K562 (cell line): ENCODE results near the gene CCNY.

ENCODE experiments used
- ARHGAP35 ChIP-seq: fragments of 450-650 bp; IDR thresholded peaks from 2 replicates; pipeline ENCODE4 v1.6.1; 2018; ENCODE audit not compliant: partially characterized antibody
- CREB3L1 ChIP-seq: fragments of 450-650 bp; IDR thresholded peaks from 2 replicates; pipeline ENCODE4 v1.6.1; 2014; ENCODE audit warnings: low read depth, mild to moderate bottlenecking, moderate library complexity, borderline replicate concordance
- LARP7 ChIP-seq: fragments of 450-650 bp; IDR thresholded peaks from 2 replicates; pipeline ENCODE4 v1.6.1; 2016
- TBP ChIP-seq: optimal IDR thresholded peaks from 2 replicates; pipeline ENCODE3; 2011; ENCODE audit warnings: low read depth, low read length, improper control_type of control experiment
- ZKSCAN8 ChIP-seq: fragments of 200-800 bp; sonication (Bioruptor generic); IDR thresholded peaks from 2 replicates; pipeline ENCODE4 v1.6.1; 2016; ENCODE audit warnings: missing genetic modification characterization, missing compliant biosample characterization
- TF ChIP-seq, protein P1 (sequence below), 3 experiments: IDR thresholded peaks in 2 of 3; conservative IDR thresholded peaks in 1 of 3; 2 replicates each; pipeline ENCODE4 v1.5.1; 2011 to 2012; ENCODE audit warnings: low read length in 3 of 3, mild to moderate bottlenecking in 3 of 3, control low read depth in 2 of 3, improper control_type of control experiment in 1 of 3, inconsistent platforms in 1 of 3, low read depth in 1 of 3, mixed read lengths in 1 of 3, moderate library complexity in 1 of 3; ENCODE audit not compliant: insufficient read depth in 2 of 3
- TF ChIP-seq, protein P2 (sequence below): sonication (generic); formaldehyde crosslinking; IDR thresholded peaks from 2 replicates; pipeline ENCODE4 v1.8.0; 2022; ENCODE audit warnings: mild to moderate bottlenecking, low read depth, missing genetic modification reagents
- TF ChIP-seq, protein P3 (sequence below): IDR thresholded peaks from 3 replicates; pipeline ENCODE4 v1.6.1; 2011; ENCODE audit warnings: borderline replicate concordance, mild to moderate bottlenecking; ENCODE audit not compliant: insufficient read length, insufficient read depth
- TF ChIP-seq, protein P4 (sequence below): sonication (generic); formaldehyde crosslinking; IDR thresholded peaks from 2 replicates; pipeline ENCODE4 v1.8.1; 2023; ENCODE audit warnings: mild to moderate bottlenecking, missing genetic modification reagents
- TF ChIP-seq, protein P5 (sequence below): sonication (generic); formaldehyde crosslinking; IDR thresholded peaks from 2 replicates; pipeline ENCODE4 v1.8.1; 2023; ENCODE audit warnings: mild to moderate bottlenecking, missing genetic modification reagents

GRCh38 chr10:35335133-35336083 lies 901 bp upstream of the CCNY start:
- TF ChIP-seq TBP (no peak), ZKSCAN8 (CRISPR knock-in tag) (no peak), LARP7 (peak; percentile 88; the same call in 1 of the 2 replicates), CREB3L1 (no peak), ARHGAP35 (peak; percentile 33)
- TF ChIP-seq, protein P1, sequence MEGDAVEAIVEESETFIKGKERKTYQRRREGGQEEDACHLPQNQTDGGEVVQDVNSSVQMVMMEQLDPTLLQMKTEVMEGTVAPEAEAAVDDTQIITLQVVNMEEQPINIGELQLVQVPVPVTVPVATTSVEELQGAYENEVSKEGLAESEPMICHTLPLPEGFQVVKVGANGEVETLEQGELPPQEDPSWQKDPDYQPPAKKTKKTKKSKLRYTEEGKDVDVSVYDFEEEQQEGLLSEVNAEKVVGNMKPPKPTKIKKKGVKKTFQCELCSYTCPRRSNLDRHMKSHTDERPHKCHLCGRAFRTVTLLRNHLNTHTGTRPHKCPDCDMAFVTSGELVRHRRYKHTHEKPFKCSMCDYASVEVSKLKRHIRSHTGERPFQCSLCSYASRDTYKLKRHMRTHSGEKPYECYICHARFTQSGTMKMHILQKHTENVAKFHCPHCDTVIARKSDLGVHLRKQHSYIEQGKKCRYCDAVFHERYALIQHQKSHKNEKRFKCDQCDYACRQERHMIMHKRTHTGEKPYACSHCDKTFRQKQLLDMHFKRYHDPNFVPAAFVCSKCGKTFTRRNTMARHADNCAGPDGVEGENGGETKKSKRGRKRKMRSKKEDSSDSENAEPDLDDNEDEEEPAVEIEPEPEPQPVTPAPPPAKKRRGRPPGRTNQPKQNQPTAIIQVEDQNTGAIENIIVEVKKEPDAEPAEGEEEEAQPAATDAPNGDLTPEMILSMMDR (IDR thresholded peaks at IDR 0.05 in 2 of 3, conservative IDR thresholded peaks at IDR 0.05 in 1 of 3; ENCODE audit: insufficient read depth in 2 of 3, low read depth in 1 of 3, low read length in 3 of 3): no peak
- TF ChIP-seq, protein P2, sequence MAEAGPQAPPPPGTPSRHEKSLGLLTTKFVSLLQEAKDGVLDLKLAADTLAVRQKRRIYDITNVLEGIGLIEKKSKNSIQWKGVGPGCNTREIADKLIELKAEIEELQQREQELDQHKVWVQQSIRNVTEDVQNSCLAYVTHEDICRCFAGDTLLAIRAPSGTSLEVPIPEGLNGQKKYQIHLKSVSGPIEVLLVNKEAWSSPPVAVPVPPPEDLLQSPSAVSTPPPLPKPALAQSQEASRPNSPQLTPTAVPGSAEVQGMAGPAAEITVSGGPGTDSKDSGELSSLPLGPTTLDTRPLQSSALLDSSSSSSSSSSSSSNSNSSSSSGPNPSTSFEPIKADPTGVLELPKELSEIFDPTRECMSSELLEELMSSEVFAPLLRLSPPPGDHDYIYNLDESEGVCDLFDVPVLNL: 0 out of 2 replicates have a peak, but pooled peaks have one; percentile 45
- TF ChIP-seq, protein P3, sequence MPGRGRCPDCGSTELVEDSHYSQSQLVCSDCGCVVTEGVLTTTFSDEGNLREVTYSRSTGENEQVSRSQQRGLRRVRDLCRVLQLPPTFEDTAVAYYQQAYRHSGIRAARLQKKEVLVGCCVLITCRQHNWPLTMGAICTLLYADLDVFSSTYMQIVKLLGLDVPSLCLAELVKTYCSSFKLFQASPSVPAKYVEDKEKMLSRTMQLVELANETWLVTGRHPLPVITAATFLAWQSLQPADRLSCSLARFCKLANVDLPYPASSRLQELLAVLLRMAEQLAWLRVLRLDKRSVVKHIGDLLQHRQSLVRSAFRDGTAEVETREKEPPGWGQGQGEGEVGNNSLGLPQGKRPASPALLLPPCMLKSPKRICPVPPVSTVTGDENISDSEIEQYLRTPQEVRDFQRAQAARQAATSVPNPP: no peak
- TF ChIP-seq, protein P4, sequence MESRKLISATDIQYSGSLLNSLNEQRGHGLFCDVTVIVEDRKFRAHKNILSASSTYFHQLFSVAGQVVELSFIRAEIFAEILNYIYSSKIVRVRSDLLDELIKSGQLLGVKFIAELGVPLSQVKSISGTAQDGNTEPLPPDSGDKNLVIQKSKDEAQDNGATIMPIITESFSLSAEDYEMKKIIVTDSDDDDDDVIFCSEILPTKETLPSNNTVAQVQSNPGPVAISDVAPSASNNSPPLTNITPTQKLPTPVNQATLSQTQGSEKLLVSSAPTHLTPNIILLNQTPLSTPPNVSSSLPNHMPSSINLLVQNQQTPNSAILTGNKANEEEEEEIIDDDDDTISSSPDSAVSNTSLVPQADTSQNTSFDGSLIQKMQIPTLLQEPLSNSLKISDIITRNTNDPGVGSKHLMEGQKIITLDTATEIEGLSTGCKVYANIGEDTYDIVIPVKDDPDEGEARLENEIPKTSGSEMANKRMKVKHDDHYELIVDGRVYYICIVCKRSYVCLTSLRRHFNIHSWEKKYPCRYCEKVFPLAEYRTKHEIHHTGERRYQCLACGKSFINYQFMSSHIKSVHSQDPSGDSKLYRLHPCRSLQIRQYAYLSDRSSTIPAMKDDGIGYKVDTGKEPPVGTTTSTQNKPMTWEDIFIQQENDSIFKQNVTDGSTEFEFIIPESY (CRISPR knock-in tag): no peak
- TF ChIP-seq, protein P5, sequence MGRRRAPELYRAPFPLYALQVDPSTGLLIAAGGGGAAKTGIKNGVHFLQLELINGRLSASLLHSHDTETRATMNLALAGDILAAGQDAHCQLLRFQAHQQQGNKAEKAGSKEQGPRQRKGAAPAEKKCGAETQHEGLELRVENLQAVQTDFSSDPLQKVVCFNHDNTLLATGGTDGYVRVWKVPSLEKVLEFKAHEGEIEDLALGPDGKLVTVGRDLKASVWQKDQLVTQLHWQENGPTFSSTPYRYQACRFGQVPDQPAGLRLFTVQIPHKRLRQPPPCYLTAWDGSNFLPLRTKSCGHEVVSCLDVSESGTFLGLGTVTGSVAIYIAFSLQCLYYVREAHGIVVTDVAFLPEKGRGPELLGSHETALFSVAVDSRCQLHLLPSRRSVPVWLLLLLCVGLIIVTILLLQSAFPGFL (CRISPR knock-in tag): no peak
